AG04449 (cell line): ENCODE results near the gene WDSUB1.

Source experiments
- CTCF ChIA-PET: fragments of 350-600 bp; formaldehyde crosslinking; extraction: SDS; loops from one replicate; lab custom pipeline; 2021; ENCODE audit warnings: antibody characterized with exemption; lab: Yijun Ruan, JAX
- POLR2A ChIA-PET: fragments of 400-600, 350-600 bp; formaldehyde crosslinking; extraction: SDS; loops from one replicate; lab custom pipeline; 2020; ENCODE audit warnings: antibody characterized with exemption, inconsistent platforms; lab: Yijun Ruan, JAX
- DNase-seq: peaks from one replicate; pipeline ENCODE4 v3.0.0-alpha.2; 2010; ENCODE audit warnings: low read depth, low spot score
- H3K4me3 ChIP-seq: 2 replicates; pipeline ENCODE4 v1.5.1; 2011; ENCODE audit warnings: low read depth, mild to moderate bottlenecking, control low read depth, low read length
- CTCF ChIP-seq: IDR thresholded peaks from one replicate; pipeline ENCODE4 v1.5.1; 2011; ENCODE audit warnings: mild to moderate bottlenecking, moderate library complexity, low read length, control low read depth, inconsistent platforms; ENCODE audit not compliant: insufficient read depth; ENCODE audit errors: missing control alignments

WDSUB1 gene

GRCh38 chr2:159243529-159243928 lies 43.0 kb downstream of the WDSUB1 start:
- no peak for TF ChIP-seq CTCF
- DNase-seq, result no peak
- H3K4me3 ChIP-seq, result no peak overlapping the region
- CTCF ChIA-PET, result interaction anchor here (1.2 kb wide), 2 partner anchors 16 to 44 kb away, joined by 3 read pairs; no protein-coding TSS in a partner anchor
- POLR2A ChIA-PET, result no interaction called here

DNA sequence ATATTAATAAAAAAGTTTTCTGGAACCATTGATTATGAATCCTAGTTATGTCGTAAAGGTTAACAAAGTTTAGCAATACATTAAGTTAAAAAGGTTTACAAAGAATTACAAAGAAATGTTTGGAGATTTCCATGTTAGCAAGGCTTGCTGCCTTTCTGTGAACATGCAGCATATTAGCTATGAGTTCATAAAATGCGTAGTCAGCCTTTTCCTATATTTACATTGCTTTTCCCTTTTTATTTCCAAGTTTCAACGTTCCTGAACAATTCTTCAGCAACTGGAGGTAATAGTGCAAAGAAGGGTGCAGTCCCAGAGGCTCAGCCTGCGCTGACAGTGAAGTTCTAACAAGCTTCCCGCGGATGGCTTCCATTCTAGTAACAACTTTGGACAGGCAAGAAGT lies 51.6 kb downstream of the WDSUB1 start:
- POLR2A ChIA-PET, result no interaction called here
- CTCF ChIA-PET, result no interaction called here
- H3K4me3 ChIP-seq, result no peak overlapping the region
- TF ChIP-seq CTCF, result no peak
- DNase-seq, result no peak

DNA sequence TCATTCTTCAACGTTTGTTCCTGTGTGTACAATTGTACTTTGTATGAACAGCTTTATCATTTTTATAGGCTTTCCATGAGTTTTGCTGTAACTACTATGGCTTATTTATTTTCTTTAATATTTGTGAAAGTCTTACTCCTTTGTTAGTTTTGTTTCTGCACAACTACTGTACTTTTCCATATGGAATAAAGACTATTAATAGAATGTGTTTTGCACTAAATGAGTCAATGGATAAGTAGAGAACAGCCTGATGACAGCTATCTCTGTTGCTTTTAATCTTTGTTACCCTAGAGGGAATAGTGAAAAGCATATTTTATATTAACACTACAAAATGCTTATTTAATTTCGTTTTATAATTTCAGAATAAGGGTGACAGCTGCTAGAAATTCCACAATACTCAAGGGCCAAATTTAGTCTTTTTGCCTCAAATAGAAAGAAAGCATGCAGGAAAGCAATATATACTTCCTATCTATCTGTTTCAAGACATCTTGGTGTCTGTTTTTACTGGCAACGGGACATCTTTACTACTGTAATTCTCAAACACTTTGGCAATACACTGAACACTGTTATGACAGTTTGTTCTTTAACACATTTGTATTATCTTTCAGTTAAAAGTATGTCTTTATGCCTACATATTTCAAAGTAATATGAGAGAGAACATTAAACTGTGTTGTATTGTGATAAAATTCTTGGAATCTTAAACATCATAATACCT lies 53.9 kb downstream of the WDSUB1 start:
- ChIA-PET CTCF (interaction anchor here (1.5 kb wide), 1 partner anchor 9 kb away, joined by 5 read pairs; no protein-coding TSS in a partner anchor), POLR2A (no interaction called here)
- DNase-seq, result no peak
- no peak for TF ChIP-seq CTCF
- no peak overlapping the region for H3K4me3 ChIP-seq

DNA sequence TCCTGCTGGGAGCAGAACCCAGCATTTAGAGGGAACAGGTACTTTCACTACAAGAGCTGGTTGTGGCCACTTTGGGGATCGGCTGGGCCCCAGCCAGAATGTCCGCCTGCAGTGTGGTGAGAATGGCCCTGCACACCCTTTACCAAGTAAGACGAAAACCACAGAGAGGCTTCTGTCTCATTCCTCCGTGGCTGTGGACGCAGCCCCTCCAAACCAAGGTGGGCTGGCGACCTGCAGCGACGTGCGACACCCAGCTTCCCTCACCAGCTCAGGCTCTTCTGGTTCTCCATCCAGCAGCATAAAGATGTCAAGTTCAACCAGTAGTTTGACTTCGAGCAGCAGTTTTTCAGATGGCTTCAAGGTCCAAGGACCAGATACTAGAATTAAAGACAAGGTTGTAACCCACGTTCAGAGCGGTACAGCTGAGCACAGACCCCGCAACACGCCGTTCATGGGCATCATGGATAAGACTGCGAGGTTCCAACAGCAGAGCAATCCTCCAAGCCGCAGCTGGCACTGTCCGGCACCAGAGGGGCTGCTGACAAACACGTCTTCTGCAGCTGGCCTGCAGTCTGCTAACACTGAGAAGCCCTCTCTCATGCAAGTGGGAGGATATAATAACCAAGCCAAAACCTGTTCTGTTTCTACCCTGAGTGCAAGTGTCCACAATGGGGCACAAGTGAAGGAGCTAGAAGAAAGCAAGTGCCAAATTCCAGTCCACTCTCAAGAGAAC lies 56.2 kb downstream of the WDSUB1 start:
- H3K4me3 ChIP-seq, result no peak overlapping the region
- ChIA-PET POLR2A (no interaction called here), CTCF (no interaction called here)
- no peak for TF ChIP-seq CTCF
- DNase-seq, result no peak

DNA sequence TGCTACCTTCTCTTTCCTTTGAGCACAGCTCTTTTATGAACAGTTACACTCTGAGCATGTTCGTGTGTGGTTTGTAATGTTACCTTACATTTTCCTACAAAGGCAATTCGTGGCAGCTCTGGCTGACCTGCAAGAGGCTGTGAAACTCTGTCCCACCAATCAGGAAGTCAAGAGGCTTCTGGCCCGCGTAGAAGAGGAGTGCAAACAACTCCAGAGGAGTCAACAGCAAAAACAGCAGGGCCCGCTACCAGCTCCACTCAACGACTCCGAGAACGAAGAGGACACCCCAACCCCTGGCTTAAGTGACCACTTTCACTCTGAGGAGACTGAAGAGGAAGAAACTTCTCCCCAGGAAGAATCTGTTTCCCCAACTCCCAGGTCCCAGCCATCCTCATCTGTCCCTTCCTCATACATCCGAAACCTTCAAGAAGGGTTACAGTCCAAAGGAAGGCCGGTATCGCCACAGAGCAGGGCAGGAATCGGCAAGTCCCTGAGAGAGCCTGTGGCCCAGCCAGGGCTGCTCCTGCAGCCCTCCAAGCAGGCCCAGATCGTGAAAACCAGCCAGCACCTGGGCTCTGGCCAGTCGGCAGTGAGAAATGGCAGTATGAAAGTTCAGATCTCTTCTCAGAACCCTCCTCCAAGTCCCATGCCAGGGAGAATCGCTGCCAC lies 56.9 kb downstream of the WDSUB1 start:
- DNase-seq, result no peak
- POLR2A ChIA-PET, result no interaction called here
- CTCF ChIA-PET, result no interaction called here
- no peak overlapping the region for H3K4me3 ChIP-seq
- TF ChIP-seq CTCF, result no peak
